Fibroblast of skin of abdomen (primary cell): Measurements from ENCODE around the gene DCAF5. TPM values are rescaled to one million over a fixed set of nuclear protein-coding genes. Genes with fewer than 3 reads are reported as not detected.
"Not testable (repeated sequence)": the region's sequence is repeated elsewhere in the genome, so short reads cannot be mapped to it uniquely, and the experiment has no call there.

Experiments
- DNase-seq: peaks from one replicate; pipeline ENCODE4 v3.0.0-alpha.2; 2013
- polyA plus RNA-seq, 2 experiments: library from polyadenylated mRNA; unstranded; fragments of 120-200 nt; gene quantifications; one replicate each; pipeline ENCODE4 v1.2.1, GENCODE V29; 2013; ENCODE audit not compliant: insufficient read length in 2 of 2

The DCAF5 gene
- polyA plus RNA-seq (2013, experiment 1 of 2; ENCODE audit: insufficient read length), result 30.3 TPM
- 28.8 TPM for polyA plus RNA-seq (2013, experiment 2 of 2; ENCODE audit: insufficient read length)

- no peak for DNase-seq
These were observed at the start of gene DCAF5 for GRCh38 chr14:69152902-69153151. TSS of gene DCAF5 (minus strand) at chr14:69153119. CDS start at chr14:69152978, 141 bp downstream.

GRCh38 chr14:69199786-69200185 is 46.9 kb upstream of the DCAF5 start:
- DNase-seq, result no peak

GRCh38 chr14:69193721-69194120 is 40.8 kb upstream of the DCAF5 start:
- DNase-seq, result no peak

GRCh38 chr14:69191340-69192111 is 38.6 kb upstream of the DCAF5 start, which contains the start of gene EXD2:
TSS of gene EXD2 (plus strand) at chr14:69191498. CDS start at chr14:69209471, 17,973 bp downstream.
- peak; percentile 83 for DNase-seq

- peak; percentile 43 for DNase-seq
These were observed 37.3 kb upstream of the DCAF5 start for GRCh38 chr14:69190191-69190590.

GRCh38 chr14:69183735-69184134 is 30.8 kb upstream of the DCAF5 start:
- DNase-seq, result no peak

GRCh38 chr14:69182580-69182979 is 29.7 kb upstream of the DCAF5 start:
- DNase-seq, result not testable (repeated sequence)

GRCh38 chr14:69181491-69181890 is 28.6 kb upstream of the DCAF5 start:
- DNase-seq, result no peak

- DNase-seq, result no peak
These were observed 22.2 kb upstream of the DCAF5 start for GRCh38 chr14:69175130-69175529.

GRCh38 chr14:69171569-69171968 is 18.6 kb upstream of the DCAF5 start:
- DNase-seq, result no peak

GRCh38 chr14:69170839-69171238 is 17.9 kb upstream of the DCAF5 start:
- no peak for DNase-seq

- not testable (repeated sequence) for DNase-seq
These were observed 12.9 kb upstream of the DCAF5 start for GRCh38 chr14:69165787-69166186.

- no peak for DNase-seq
These were observed 8.7 kb upstream of the DCAF5 start for GRCh38 chr14:69161590-69161989.

- no peak for DNase-seq
These were observed 3.3 kb upstream of the DCAF5 start for GRCh38 chr14:69156224-69156623.

- peak; percentile 14 for DNase-seq
These were observed 1.9 kb upstream of the DCAF5 start for GRCh38 chr14:69154779-69155178.

GRCh38 chr14:69153873-69154270 is 953 bp upstream of the DCAF5 start:
- DNase-seq, result no peak

GRCh38 chr14:69153152-69153872 is 393 bp upstream of the DCAF5 start:
- peak; percentile 95 for DNase-seq

- peak; percentile 61 for DNase-seq
These were observed 578 bp downstream of the DCAF5 start for GRCh38 chr14:69152181-69152901.

GRCh38 chr14:69151458-69152180 is 1.3 kb downstream of the DCAF5 start:
- DNase-seq, result peak; percentile 73

- no peak for DNase-seq
These were observed 3.3 kb downstream of the DCAF5 start for GRCh38 chr14:69149461-69150244.

- no peak for DNase-seq
These were observed 10.8 kb downstream of the DCAF5 start for GRCh38 chr14:69142101-69142500.

GRCh38 chr14:69141550-69141949 is 11.4 kb downstream of the DCAF5 start:
- no peak for DNase-seq
